HG03060 (cell line): ENCODE results near the gene XRRA1.
"Not testable (repeated sequence)": the region's sequence is repeated elsewhere in the genome, so short reads cannot be mapped to it uniquely, and the experiment has no call there.

Experiments
- ATAC-seq: cut with Tn5 transposase; IDR thresholded peaks from one replicate; pipeline ENCODE4 v1.9.1; 2021; ENCODE audit warnings: low read depth, moderate number of reproducible peaks; ENCODE audit not compliant: unreplicated experiment

The XRRA1 gene, protein sequence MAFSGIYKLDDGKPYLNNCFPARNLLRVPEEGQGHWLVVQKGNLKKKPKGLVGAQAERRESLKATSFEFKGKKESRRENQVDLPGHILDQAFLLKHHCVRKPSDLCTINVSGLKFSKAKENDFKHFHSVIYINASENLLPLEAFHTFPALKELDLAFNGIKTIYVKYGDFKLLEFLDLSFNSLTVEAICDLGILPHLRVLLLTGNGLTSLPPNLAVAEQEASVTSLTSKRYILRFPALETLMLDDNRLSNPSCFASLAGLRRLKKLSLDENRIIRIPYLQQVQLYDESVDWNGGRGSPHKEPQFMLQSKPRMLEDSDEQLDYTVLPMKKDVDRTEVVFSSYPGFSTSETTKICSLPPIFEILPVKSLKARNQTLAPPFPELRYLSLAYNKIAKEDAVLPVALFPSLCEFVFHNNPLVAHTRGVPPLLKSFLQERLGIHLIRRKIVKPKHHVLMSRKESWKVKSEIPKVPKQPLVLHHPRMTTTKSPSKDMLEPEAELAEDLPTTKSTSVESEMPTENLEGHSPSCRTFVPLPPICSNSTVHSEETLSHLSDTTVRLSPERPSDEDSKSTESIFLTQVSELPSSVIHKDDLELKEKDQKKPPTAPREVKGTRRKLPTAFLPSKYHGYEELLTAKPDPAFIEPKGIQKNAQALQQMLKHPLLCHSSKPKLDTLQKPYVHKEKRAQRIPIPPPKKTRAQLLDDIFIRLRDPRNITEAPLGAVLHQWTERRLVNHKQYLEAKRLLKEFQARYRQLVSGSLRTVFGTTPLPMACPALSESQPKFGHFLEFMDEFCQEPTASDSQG

DNA sequence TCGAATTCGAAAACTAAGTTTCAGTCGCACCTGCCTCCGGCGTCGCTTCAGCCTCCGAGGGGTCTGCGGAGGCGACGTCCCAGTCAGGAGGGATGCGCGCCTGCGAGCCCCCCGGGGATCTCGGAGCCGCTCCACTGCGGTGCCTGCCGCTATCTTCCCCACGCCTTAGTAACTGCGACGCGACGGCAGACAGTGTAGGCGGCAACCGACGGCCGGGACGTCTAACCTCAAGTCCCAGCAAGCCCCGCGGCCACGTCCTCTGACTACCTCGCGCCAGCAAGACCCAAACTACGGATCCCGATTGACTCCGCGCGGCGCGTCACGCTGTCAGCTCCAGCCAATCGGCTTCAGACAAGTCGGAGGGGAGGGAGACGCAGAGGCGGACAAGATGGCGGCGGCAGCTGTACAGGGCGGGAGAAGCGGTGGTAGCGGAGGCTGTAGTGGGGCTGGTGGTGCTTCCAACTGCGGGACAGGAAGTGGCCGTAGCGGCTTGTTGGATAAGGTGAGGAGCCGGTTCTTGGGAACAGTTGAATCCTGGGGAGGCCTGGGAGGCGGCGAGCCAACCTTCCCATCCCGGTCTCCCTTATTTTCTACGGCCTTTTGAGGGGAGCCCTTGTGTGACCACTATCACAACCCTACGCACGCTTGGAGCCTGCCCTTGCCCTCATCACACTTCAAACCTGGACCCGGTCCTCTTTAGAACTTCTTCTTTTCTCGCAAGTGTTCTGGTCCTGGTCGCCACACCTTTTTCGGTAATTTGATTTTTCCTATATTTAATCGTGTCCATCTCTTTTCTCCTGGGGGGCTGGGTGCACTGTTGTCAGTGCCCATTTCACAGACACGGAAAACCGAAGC, at the start of gene XRRA1, which contains the start of gene SPCS2:
XRRA1 (minus strand) TSS at position 194 of the 855 bp plus-strand sequence. CDS start 8,213 bp downstream, outside the sequence.
SPCS2 (plus strand) TSS at position 369 of the 855 bp plus-strand sequence; CDS start at position 389, 20 bp downstream.
- peak; percentile 74 for ATAC-seq

DNA sequence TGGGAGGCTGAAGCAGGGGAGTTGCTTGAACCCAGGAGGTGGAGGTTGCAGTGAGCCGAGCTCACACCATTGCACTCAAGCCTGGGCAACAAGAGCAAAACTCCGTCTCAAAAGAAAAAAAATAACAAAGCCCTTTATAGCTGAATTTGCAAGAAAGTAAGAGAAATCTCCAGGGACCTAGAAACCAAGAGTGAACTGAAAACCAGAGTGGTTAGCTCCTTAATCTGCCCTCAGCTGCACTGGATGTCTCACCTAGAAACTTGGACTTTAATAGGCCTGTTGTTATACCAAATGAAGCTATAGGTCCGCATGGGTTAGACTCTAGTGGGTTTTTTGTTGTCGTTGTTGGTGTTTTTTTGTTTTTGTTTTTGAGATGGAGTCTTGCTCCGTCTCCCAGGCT, 44.0 kb upstream of the XRRA1 start:
- ATAC-seq = peak; percentile 40

DNA sequence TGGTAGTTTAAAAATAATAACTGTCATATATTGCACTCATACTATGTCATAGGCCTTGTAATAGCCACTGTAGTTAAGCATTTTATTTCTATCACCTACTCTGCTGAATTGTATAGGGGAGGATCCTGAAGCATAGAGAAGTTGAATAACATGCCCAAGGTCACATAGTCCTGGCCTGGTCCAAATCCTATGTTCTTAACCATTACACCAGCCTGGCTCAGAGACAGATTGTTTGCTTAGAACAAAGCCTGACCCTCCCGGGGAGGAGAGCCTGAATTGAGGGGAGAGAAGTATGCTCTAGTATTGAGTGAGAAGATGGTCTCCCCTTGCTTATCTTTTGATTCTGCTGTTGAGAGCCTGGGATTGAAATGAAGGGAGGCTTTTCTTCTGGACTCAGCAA, 42.0 kb upstream of the XRRA1 start:
- ATAC-seq = no peak

DNA sequence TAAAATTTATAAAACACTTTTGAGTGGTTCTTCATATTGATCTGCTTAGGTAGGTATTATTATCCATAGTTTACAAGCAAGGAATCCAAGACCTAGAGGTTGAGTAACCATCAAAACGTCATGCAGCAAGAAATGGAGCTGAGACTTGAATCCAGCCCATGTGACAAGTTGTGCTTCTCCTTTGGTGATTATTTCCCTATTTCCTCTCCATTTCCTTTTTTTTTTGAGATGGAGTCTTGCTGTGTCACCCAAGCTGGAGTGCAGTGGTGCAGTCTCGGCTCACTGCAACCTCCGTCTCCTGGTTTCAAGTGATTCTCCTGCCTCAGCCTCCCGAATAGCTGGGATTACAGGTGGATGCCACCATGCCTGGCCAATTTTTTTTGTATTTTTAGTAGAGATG, 41.3 kb upstream of the XRRA1 start:
- ATAC-seq = not testable (repeated sequence)

DNA sequence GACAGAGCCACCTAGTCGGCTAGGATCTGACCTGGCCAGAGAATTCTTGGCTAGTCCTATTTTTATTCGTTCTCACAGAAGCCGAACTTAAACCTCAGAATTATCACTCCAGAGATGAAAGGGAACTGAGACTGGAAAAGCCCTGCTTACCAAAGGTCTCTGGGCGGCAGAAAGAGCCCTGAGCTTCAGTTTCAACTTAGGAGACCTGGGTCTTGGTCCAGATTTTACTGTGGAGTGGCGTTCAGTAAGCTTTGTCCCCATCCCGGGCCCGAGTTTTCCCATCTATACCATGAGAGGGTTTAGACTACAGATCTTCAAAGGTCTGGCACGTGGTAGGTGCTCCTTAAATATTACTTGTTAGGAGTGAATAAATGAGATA, 40.4 kb upstream of the XRRA1 start:
- ATAC-seq = no peak

DNA sequence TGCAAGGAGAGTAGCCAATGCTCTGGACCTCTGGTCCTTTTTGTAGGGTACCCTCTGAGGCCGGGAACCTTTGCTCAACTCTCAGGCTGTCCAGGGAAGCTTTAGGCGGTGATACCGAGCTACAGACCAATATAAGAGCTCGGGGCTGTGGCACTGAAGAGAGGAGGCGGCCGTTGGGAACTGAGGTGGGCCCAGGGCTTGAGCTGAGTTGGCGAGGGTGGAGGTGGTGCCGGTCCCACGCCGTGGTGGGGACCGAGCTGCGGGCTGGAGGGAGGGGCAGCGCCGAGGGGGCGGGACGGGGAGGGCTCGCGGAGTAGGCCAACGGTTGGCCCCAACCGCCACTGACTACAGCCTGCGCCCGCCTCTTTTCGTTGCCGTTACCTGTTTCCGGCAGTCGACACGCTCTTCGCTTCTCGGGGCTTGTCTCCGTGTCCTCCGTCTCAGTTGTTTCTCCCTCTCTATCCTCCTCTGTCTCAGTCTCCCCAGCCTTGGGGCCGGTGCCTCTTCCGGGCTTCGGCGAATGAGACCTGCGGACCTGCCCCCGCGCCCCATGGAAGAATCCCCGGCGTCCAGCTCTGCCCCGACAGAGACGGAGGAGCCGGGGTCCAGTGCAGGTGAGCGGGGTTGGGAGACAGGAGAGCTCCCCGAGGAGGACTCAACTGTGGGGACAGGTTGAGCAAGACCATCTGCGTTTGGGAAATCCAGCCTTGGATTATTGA, 39.8 kb upstream of the XRRA1 start, which contains the start of gene NEU3:
NEU3 (plus strand) TSS at position 393 of the 719 bp plus-strand sequence; CDS start at position 521, 128 bp downstream.
- ATAC-seq = no peak

DNA sequence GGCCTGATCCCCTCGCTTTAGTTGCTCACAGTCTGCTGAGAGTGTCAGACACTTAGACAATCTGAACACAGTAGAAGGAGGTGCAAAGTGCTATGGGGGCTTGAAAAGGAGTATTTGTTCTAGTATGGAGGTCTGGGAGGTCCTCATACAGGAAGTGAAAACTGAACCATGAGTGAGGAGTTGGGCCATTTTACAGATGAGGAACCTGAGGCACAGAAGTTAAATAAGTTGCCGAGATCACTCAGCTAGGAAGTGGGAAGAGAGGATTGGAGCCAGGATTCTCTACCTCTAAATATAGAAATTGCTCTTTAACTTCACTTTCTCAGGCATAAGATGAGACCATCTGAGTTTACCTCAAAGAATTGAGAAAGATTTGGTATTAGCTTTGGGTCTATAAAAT, 35.8 kb upstream of the XRRA1 start:
- no peak for ATAC-seq

DNA sequence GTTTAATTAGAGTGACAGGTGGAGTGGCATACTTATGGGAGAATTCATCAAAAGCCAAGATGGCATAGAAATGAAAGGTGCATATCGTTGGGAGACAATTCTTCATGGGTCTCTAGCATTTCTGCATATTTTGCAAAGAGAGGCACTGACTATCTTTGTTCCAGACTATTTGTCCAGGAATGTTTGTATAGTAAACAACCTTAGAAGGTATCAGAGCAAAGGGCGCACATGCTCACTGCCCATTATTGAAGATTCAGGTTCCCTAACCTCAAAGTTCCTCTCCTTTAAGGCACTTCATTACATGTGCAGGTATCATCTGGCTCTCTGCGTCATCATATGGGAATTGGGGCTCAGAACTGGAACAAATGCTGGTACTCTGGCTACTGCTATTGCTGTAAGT, 35.2 kb upstream of the XRRA1 start:
- ATAC-seq = no peak

DNA sequence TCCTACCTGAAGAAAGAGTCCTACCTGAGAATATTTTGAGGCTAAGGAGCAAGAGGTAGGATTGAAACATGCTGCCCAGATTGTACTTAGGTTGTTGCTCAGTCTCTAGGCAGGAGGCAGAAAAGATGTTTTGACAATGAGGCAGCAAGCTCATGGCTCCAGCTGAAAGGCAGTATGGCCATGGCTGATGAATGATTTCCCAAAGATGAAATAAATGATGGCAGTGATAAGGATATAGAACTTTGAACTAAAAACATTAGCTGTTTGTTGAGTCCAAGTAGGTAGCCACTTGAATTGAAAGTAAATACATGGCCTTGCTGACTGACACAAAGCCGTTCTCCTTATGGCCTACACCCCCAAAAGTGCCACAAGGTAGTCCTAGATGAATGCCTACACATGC, 33.0 kb upstream of the XRRA1 start:
- no peak for ATAC-seq

DNA sequence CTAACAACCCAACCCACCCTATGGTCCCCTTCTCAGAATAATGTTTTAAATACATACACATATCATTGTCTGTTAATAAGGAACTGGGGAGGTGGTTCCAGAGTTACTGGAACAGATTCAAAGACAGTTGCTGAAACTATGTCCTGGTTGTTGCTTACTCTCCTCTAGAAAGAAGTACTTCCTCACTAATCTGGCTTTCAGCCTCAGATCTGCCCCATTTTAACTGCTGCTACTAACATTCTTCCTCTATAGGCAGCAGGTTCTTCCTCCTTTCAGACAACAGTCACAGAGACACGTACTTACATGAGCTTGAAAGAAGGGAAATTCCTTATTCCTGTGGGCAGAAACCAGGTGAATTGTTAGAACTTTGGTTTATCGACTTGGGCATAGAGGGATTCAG, 31.7 kb upstream of the XRRA1 start:
- no peak for ATAC-seq

DNA sequence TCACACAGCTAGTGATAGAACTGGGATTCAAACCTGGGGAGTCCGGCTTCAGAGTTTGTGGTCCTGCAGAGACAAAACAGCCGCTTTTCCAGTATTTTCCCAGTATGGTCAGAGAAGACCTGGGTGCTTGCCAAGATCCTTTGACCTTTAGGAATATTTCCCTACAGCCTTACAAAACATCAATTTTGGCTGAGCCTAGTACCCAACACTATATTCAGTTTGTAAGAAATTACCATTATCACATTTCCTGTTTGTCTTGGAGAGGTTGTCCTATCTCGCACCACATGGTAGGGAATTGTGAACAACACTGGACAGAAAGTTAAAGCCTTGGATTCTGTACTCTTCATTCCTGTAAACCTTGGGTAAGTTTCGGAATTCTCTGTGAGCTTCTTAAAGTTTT, 29.1 kb upstream of the XRRA1 start:
- ATAC-seq = no peak

DNA sequence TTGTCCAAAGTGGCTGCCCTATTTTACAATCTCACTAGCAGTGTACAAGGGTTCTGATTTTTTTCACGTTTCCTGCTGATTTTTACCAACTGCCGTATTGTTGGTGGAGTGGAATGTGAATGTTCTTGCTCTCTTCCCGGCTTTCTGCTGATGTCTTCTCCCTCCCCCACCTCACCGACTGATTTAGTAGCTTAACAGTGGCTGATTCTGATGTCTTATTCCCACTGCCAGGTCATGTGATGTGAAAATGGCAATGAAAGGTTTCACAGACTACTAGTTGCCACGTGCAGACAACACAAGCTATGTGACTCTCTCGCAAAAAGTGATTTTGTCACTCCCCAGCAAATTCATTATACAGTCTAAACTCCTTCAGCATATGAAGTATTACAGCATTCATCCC, 22.5 kb upstream of the XRRA1 start:
- ATAC-seq = no peak

DNA sequence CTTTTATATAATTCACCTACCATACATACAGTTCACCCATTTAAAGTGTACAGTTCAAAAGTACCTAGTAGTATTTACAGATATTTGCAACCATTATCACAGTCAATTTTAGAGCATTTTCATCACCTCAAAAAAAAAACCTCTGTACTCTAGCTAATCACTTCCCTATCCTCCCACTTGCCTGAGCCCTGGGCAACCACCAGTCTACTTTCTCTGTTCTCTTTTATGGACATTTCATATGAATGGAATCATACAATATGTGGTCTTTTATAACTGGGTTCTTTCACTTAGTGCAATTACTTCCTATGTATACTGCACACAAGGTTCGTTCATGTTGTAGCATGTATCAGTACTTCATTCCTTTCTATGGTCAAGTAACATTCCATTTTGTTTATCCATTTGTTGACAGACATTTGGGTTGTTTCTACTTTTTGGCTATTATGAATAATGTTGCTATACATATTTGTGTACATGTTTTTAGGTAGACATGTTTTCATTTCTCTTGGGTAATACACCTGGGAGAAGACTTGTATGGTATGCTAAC, 22.0 kb upstream of the XRRA1 start:
- ATAC-seq = no peak

DNA sequence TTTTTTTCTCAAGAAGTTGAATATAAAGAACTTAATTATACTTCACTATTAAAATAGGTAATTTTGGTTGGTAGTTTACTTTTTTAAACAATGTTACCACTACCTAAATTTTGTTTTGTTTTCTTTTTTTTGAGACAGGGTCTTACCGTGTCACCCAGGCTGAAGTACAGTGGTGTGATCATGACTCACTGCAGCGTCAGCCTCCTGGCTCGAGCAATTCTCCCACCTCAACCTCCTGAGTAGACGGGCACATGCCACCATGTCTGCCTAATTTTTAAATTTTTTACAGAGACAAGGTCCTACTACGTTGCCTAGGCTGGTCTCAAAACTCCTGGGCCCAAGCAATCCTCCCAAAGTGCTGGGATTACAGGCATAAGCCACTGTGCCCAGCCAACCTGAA, 17.8 kb upstream of the XRRA1 start:
- no peak for ATAC-seq

DNA sequence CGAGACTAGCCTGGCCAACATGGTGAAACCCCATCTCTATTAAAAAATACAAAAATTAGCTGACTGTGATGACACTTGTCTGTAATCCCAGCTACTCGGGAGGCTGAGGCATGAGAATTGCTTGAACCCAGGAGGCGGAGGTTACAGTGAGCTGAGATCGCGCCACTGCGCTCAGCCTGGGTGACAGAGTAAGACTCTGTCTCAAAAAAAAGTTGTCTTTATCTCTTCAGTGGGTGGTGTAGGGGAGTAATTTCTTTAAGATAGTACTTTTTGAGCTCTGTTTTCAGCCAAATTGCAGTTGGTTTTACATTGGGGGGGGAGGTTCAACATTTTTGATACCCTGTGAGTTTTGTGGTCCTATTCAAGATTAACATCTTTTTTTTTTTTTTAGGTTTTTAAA, 11.2 kb upstream of the XRRA1 start:
- ATAC-seq = not testable (repeated sequence)

DNA sequence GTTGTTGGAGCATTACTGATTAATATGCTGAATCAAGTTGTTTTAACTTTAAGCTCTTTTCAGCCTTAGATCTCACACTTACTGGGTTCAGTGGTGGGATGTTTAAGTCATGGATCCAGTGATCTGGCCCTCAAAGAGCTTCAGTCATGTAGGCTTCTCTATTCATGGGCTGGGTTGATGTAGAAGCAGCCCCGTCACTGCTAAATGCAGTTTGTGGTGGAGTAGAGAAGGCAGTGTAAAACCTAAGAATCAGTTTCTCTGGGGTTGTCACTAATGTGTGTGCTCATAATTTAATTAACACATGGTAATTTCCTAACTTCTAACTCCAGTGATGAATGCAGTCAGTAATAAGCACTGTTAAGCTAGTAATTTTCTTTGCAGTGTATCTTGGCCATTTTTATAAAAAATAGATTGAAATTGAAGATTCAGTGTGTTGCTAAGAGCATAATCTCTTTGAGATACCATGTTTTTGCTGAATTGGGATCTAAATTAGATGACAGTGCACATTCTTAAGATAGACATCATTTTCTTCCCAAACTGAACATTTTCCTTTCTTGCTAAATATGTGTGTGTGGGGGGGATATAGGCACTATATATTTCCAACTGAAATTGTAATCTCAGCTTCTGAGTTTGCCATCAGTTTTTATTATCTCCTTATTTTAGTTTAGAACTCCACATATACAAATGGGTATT, 9.2 kb upstream of the XRRA1 start:
- ATAC-seq = no peak

DNA sequence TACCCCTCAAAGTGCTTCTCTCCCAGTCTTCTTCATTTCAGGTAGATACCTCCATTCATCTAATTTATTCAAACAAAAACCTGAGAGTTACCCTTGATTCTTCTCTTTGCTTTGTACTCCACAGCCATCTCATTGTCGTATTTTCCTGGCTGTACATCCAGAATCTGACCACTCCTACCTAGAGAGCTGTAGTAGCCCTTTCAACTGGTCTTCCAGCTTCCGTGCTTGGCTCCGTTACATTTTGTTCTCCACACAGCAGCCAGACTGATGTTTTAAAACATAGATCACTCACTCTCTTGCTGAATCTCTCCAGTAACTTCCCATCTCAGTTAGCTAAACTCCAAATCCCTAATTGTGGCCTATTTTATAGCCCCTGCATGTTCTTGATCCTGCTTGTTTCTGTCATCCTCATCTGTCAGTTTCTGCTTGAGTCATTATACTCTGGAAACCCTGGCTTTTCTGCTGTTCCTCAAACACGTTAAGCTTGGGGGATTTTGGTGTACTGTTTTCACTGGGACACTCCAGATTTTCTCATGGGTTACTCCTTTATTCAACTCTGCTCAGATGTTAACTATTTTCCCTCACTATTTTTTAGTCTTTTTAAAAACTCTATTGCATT, 7.6 kb upstream of the XRRA1 start:
- no peak for ATAC-seq

DNA sequence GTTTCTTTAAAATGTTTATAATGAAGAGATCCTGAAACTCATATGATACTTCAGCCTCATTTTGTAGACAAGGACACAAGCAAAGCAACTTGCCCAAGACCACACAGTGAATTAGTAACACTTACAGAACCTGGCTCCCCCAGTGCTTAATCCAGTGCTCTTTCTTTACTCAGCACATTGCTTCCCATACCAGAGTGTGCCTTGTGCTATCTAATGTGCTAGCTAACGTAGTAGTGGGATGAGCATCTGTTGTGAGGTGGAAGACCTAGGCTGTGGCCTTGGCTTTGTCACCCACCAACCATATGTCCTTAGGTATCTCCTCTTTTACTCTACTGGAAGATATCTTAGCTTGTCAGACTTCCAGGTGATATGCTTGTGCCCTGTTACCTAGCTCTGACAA, 5.3 kb upstream of the XRRA1 start:
- no peak for ATAC-seq

DNA sequence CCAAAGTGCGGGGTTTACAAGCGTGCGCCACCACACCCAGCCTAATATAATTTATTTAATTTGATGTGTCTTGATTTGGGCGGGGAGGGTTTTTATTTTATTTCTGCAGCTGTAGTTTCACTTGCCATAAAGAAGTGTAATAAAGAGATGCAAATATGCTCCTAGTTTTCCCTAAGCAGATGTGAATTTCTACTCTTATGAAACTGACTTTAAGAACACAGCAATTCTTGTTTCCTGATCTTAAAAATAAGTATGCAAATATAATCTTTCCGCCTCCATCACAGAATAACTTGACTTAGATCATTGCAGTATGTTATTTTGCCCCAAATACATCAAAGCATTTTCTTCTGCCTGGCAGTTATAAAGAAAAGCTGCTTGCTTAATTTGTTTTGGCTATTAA, 4.6 kb upstream of the XRRA1 start:
- ATAC-seq = no peak
